HepG2 (cell line): ENCODE measurements around the gene KLHL3. TPM values are rescaled to one million over a fixed set of nuclear protein-coding genes. Genes with fewer than 3 reads are reported as not detected.

Source experiments
- ATAC-seq: fragments of 200-7000 bp; cut with Tn5 transposase; 3 replicates; pipeline ENCODE4 v1.9.1; 2020; ENCODE audit warnings: mild to moderate bottlenecking, moderate library complexity
- BruUV-seq: library from RNA; stranded (reverse); fragments of 400-500 nt; replicated peaks from 2 replicates; lab custom pipeline; 2021; lab: Mats Ljungman, UMichigan
- CTCF ChIA-PET: fragments of 300-600 bp; formaldehyde crosslinking; extraction: SDS; loops from one replicate; lab custom pipeline; 2021; ENCODE audit warnings: low total read pairs, inconsistent platforms, low intra/inter-chr PET ratio; lab: Yijun Ruan, JAX
- POLR2A ChIA-PET: fragments of 350-600 bp; sonication (Branson Sonifier 250); formaldehyde crosslinking; loops from one replicate; lab custom pipeline; 2020; ENCODE audit warnings: antibody characterized with exemption, inconsistent platforms; lab: Yijun Ruan, JAX
- DNase-seq: peaks from one replicate; pipeline ENCODE4 v3.0.0-alpha.2; 2015; ENCODE audit warnings: low spot score
- FAIRE-seq: peaks from 3 replicates; lab custom pipeline; 2011; peaks lifted over from hg19 to GRCh38; lab: Jason Lieb, UNC
- H2AFZ ChIP-seq: one replicate; pipeline ENCODE4 v1.6.1; 2011; ENCODE audit warnings: low read length, inconsistent platforms
- H3K27ac ChIP-seq: fragments of 300-600 bp; 3 replicates; pipeline ENCODE4 v1.8.0; 2011; ENCODE audit warnings: mixed run types, mild to moderate bottlenecking, mixed read lengths, low read length, inconsistent platforms; ENCODE audit not compliant: insufficient read depth; ENCODE audit errors: extremely low read length
- H3K27me3 ChIP-seq, 2 experiments: fragments of 200-600 bp in 1 of 2; 2 replicates in 1 of 2; 3 replicates in 1 of 2; pipeline versions ENCODE4 v1.6.0 to v1.8.0; 2011; ENCODE audit warnings: low read length in 2 of 2, mild to moderate bottlenecking in 2 of 2, moderate library complexity in 2 of 2, inconsistent platforms in 1 of 2; ENCODE audit not compliant: insufficient read depth in 2 of 2, control insufficient read depth in 1 of 2
- H3K36me3 ChIP-seq, 2 experiments: fragments of 200-600 bp in 1 of 2; replicated peaks in 1 of 2; 2 replicates in 1 of 2; 3 replicates in 1 of 2; pipeline versions ENCODE4 v1.5.1 to v1.8.0; 2011; ENCODE audit warnings: low read length in 2 of 2, inconsistent platforms in 1 of 2; ENCODE audit not compliant: insufficient read depth in 2 of 2, control insufficient read depth in 1 of 2
- H3K4me1 ChIP-seq: 2 replicates; pipeline ENCODE4 v1.5.1; 2012; ENCODE audit warnings: low read length, inconsistent platforms; ENCODE audit not compliant: insufficient read depth
- H3K4me2 ChIP-seq: 2 replicates; pipeline ENCODE4 v1.6.0; 2011; ENCODE audit warnings: low read depth, low read length, inconsistent platforms
- H3K4me3 ChIP-seq, 3 experiments: fragments of 200-600 bp in 1 of 3; sonication (generic), shearing (Covaris generic) in 1 of 3; replicated peaks in 1 of 3; 2 replicates each; pipeline ENCODE4 v1.5.1; 2011 to 2016; ENCODE audit warnings: low read length in 3 of 3, inconsistent platforms in 2 of 3, low read depth in 2 of 3, mild to moderate bottlenecking in 2 of 3, control low read depth in 1 of 3, mixed read lengths in 1 of 3; ENCODE audit not compliant: insufficient read depth in 1 of 3
- H3K79me2 ChIP-seq: one replicate; pipeline ENCODE4 v1.6.1; 2011; ENCODE audit warnings: low read length, inconsistent platforms; ENCODE audit not compliant: insufficient read depth
- H3K9ac ChIP-seq: 2 replicates; pipeline ENCODE4 v1.6.0; 2011; ENCODE audit warnings: mild to moderate bottlenecking, low read depth, low read length, inconsistent platforms; ENCODE audit not compliant: insufficient read depth
- H3K9me3 ChIP-seq: 2 replicates; pipeline ENCODE4 v1.5.1; 2012; ENCODE audit warnings: mild to moderate bottlenecking, low read length
- H4K20me1 ChIP-seq: 2 replicates; pipeline ENCODE4 v1.6.0; 2011; ENCODE audit warnings: inconsistent platforms, mild to moderate bottlenecking, low read length, moderate library complexity; ENCODE audit not compliant: insufficient read depth
- JUNB ChIP-seq: sonication (generic); formaldehyde crosslinking; IDR thresholded peaks from 2 replicates; pipeline ENCODE4 v1.8.0; 2022; ENCODE audit warnings: missing genetic modification reagents, mild to moderate bottlenecking, borderline replicate concordance
- MAFK ChIP-seq, 2 experiments: IDR thresholded peaks in 1 of 2; conservative IDR thresholded peaks in 1 of 2; 2 replicates each; pipeline ENCODE4 v1.6.1; 2011; ENCODE audit warnings: improper control_type of control experiment in 2 of 2, low read length in 2 of 2
- MBD4 ChIP-seq: IDR thresholded peaks from 2 replicates; pipeline ENCODE4 v1.6.1; 2012; ENCODE audit warnings: low read length, inconsistent platforms, borderline replicate concordance
- TCF7 ChIP-seq: sonication (generic); IDR thresholded peaks from 2 replicates; pipeline ENCODE4 v1.6.1; 2016; ENCODE audit warnings: antibody characterized with exemption, low read depth
- ZNF574 ChIP-seq: sonication (generic); formaldehyde crosslinking; IDR thresholded peaks from 2 replicates; pipeline ENCODE4 v1.4.0; 2020; ENCODE audit warnings: missing genetic modification reagents
- ZNF609 ChIP-seq: sonication (generic); formaldehyde crosslinking; IDR thresholded peaks from 2 replicates; pipeline ENCODE4 v1.4.0; 2020; ENCODE audit warnings: mild to moderate bottlenecking, missing genetic modification reagents, borderline replicate concordance
- ZXDC ChIP-seq: sonication (generic); formaldehyde crosslinking; IDR thresholded peaks from 2 replicates; pipeline ENCODE4 v1.5.0; 2020; ENCODE audit warnings: mild to moderate bottlenecking, missing genetic modification reagents
- WGBS: methylation state at CpG from one replicate; pipeline ENCODE4 v1.1.6; 2017; ENCODE audit warnings: low lambda C conversion rate; 5-methylcytosine and 5-hydroxymethylcytosine counted together
- in situ Hi-C: cut with HindIII; loops from 2 replicates; pipeline ENCODE4 v1.10.0; 2017; ENCODE audit warnings: low pct_unique_long_range_greater_than_20kb; ENCODE audit not compliant: extremely low pct_ligation_motif_present
- intact Hi-C: fragments of 100-400 bp; cut with micrococcal nuclease; formaldehyde crosslinking; loops from one replicate; pipeline ENCODE4 v1.10.0; 2022; ENCODE audit not compliant: unreplicated experiment
- polyA plus RNA-seq, 8 experiments: library from polyadenylated mRNA; depleted of rRNA in 3 of 8; stranded (reverse) in 7 of 8; unstranded in 1 of 8; fragments of >200 nt; fragmentation: Illumina TruSeq in 4 of 8; extraction: Trizol in 4 of 8; gene quantifications; 2 replicates each; pipeline versions ENCODE4 v1.2.1 to v1.2.3, GENCODE V29; 2011 to 2016; ENCODE audit warnings: low read depth in 4 of 8, missing spikeins in 1 of 8, mixed read lengths in 1 of 8; ENCODE audit not compliant: insufficient read depth in 1 of 8
- total RNA-seq, 5 experiments: library from RNA; depleted of rRNA; stranded (reverse); fragments of >200 nt; fragmentation: Illumina TruSeq; extraction: Trizol; gene quantifications; 2 replicates each; pipeline ENCODE4 v1.2.3, GENCODE V29; 2016; ENCODE audit warnings: low read depth in 1 of 5

The KLHL3 gene
- total and polyA plus RNA-seq, 2 of the 13 experiments (the other 11 are each of a cell fraction or from before 2014, with no cell fraction given) = 0.02 to 0.08 TPM

GRCh38 chr5:137708062-137708461, 27.8 kb downstream of the KLHL3 start:
- no peak for FAIRE-seq
- in situ Hi-C loops = no loop called here

More at GRCh38 chr5:137708062-137708461, 27.8 kb downstream of the KLHL3 start:
- ChIA-PET CTCF (no interaction called here), POLR2A (no interaction called here)
- intact Hi-C loops = no loop called here
- no peak overlapping the region for H2AFZ ChIP-seq
- no peak overlapping the region for H3K4me3 ChIP-seq
- H4K20me1 ChIP-seq = no peaks in the 10 kb centered on the region
- no peak overlapping the region for H3K27ac ChIP-seq
- no peak for TF ChIP-seq JUNB
- no peak for TF ChIP-seq MAFK (conservative IDR thresholded peaks at IDR 0.05 in 1 of 2, IDR thresholded peaks at IDR 0.05 in 1 of 2; ENCODE audit: low read length in 2 of 2)
- TF ChIP-seq ZNF574 = no peak
- no peak for TF ChIP-seq TCF7
- no peak for TF ChIP-seq ZXDC
- no peak for TF ChIP-seq ZNF609 (CRISPR knock-in tag)
- TF ChIP-seq MBD4 = no peak
- 60% methylated on average over 1 of the region's 1 CpG for WGBS
- no peak for DNase-seq
- no peak overlapping the region for H3K9ac ChIP-seq
- no TSS peak for BruUV-seq
- H3K36me3 ChIP-seq = no peaks in the 10 kb centered on the region
- no peaks in the 10 kb centered on the region for H3K27me3 ChIP-seq
- peaks cover 3% of the 10 kb centered on the region; the same call in 1 of the 2 replicates for H3K9me3 ChIP-seq
- H3K4me1 ChIP-seq = no peaks in the 10 kb centered on the region
- ATAC-seq = no peak
- no peak overlapping the region for H3K4me2 ChIP-seq
- no peaks in the 10 kb centered on the region for H3K79me2 ChIP-seq
